Spinal cord (tissue), 10 donors: ENCODE measurements around the gene ACAT2. TPM values are rescaled to one million over a fixed set of nuclear protein-coding genes. Genes with fewer than 3 reads are reported as not detected.

Experiments
- DNase-seq, 6 donors: peaks; one replicate each; pipeline versions ENCODE4 v3.0.0 to v3.0.0-alpha.2; 2013 to 2015; ENCODE audit warnings: low spot score in 6 of 6, low read depth in 4 of 6
- H3K27ac ChIP-seq: one replicate; pipeline ENCODE4 v1.5.1; 2013; ENCODE audit warnings: low read depth, low read length, control low read depth
- H3K27me3 ChIP-seq: one replicate; pipeline ENCODE4 v1.6.1; 2013; ENCODE audit warnings: low read length; ENCODE audit not compliant: control insufficient read depth, insufficient read depth
- H3K36me3 ChIP-seq: one replicate; pipeline ENCODE4 v1.6.1; 2013; ENCODE audit warnings: low read length; ENCODE audit not compliant: control insufficient read depth, insufficient read depth
- H3K4me1 ChIP-seq: one replicate; pipeline ENCODE4 v1.6.1; 2013; ENCODE audit warnings: low read length; ENCODE audit not compliant: control insufficient read depth, insufficient read depth
- H3K4me3 ChIP-seq: one replicate; pipeline ENCODE4 v1.5.1; 2013; ENCODE audit warnings: low read depth, low read length, control low read depth
- H3K9me3 ChIP-seq: one replicate; pipeline ENCODE4 v1.6.1; 2013; ENCODE audit warnings: low read length; ENCODE audit not compliant: control insufficient read depth, insufficient read depth
- WGBS: methylation state at CpG from one replicate; pipeline ENCODE4 v1.1.5; 2013; ENCODE audit warnings: missing lambda C conversion rate; ENCODE audit not compliant: insufficient coverage; 5-methylcytosine and 5-hydroxymethylcytosine counted together
- polyA plus RNA-seq, 2 donors: library from polyadenylated mRNA; unstranded; fragments of 120-200 nt; gene quantifications; one replicate each; pipeline ENCODE4 v1.2.1, GENCODE V29; 2013; ENCODE audit not compliant: insufficient read length in 2 of 2
- small RNA-seq: library from RNA; depleted of rRNA; stranded (forward); fragments of <200 nt; gene quantifications from one replicate; pipeline ENCODE3, GENCODE V24; 2014; ENCODE audit warnings: low replicate concordance
- total RNA-seq, 2 donors: library from RNA; depleted of rRNA in 1 of 2; stranded (reverse); fragments of 120-200 nt in 1 of 2; fragments of >200 nt in 1 of 2; gene quantifications; one replicate each; pipeline versions ENCODE4 v1.2.3 to v1.2.4, GENCODE V29; 2013 to 2014
- donor health status: healthy.

Gene ACAT2
- total and polyA plus RNA-seq, 4 donors, result 69.6 to 136 (median 98.2) TPM

- Histone ChIP-seq H3K27me3 (no peaks in the 10 kb centered on the region), H3K4me3 (no peak overlapping the region), H3K27ac (no peak overlapping the region), H3K36me3 (no peaks in the 10 kb centered on the region), H3K4me1 (peaks cover 7% of the 10 kb centered on the region), H3K9me3 (no peaks in the 10 kb centered on the region)
- DNase-seq, result no peak
- WGBS, result 21% methylated on average over 3 of the region's 7 CpGs
Observed at GRCh38 chr6:159828074-159828473, 66.2 kb downstream of the ACAT2 start.

Small RNA genes lying within 50 kb of the gene (small RNA-seq; reads per million reads assigned to genes)
- 0.06 reads per million for gene RNU4ATAC18P
- gene SNORA20, result 84.1 reads per million, percentile 98 among the genes with 10 or more reads in this experiment
- gene SNORA29, result not detected

Other genes starting within 250 kb of the ACAT2 start
- gene SOD2, start 68.8 kb upstream of the ACAT2 start, total RNA-seq, result 100 to 1,000 TPM; 124 to 142 TPM
- gene SOD2, start 68.8 kb upstream of the ACAT2 start, polyA plus RNA-seq, result 10 to 100 TPM; 95.2 to 97.1 TPM
- 10 to 100 TPM; 96.0 to 98.1 TPM for gene WTAP, start 34.5 kb upstream of the ACAT2 start, total RNA-seq
- 10 to 100 TPM; 81.9 to 88.6 TPM for gene WTAP, start 34.5 kb upstream of the ACAT2 start, polyA plus RNA-seq
- gene TCP1, start 27.6 kb downstream of the ACAT2 start, total RNA-seq, result 100 to 1,000 TPM; 184 TPM
- gene TCP1, start 27.6 kb downstream of the ACAT2 start, polyA plus RNA-seq, result 100 to 1,000 TPM; 225 to 239 TPM
- 10 to 100 TPM; 42.1 to 58.9 TPM for gene MRPL18, start 28.4 kb downstream of the ACAT2 start, total RNA-seq
- gene MRPL18, start 28.4 kb downstream of the ACAT2 start, polyA plus RNA-seq, result 10 to 100 TPM; 73.5 to 79.2 TPM
- under 1 TPM; 0.10 to 0.22 TPM for gene PNLDC1, start 38.2 kb downstream of the ACAT2 start, total RNA-seq
- under 1 TPM; 0.63 to 0.78 TPM for gene PNLDC1, start 38.2 kb downstream of the ACAT2 start, polyA plus RNA-seq
- gene MAS1, start 128.9 kb downstream of the ACAT2 start, total RNA-seq, result under 1 TPM; 0.06 to 0.10 TPM
- under 1 TPM; 0.03 to 0.05 TPM for gene MAS1, start 128.9 kb downstream of the ACAT2 start, polyA plus RNA-seq
- gene IGF2R, start 207.0 kb downstream of the ACAT2 start, total RNA-seq, result 10 to 100 TPM; 37.1 to 53.0 TPM
- 10 to 100 TPM; 23.8 to 25.2 TPM for gene IGF2R, start 207.0 kb downstream of the ACAT2 start, polyA plus RNA-seq